K562 (cell line): Measurements from ENCODE around the gene ZBTB46. TPM values are rescaled to one million over a fixed set of nuclear protein-coding genes. Genes with fewer than 3 reads are reported as not detected.

Experiments
- BMI1 ChIP-seq: fragments of 150-350 bp; IDR thresholded peaks from 2 replicates; pipeline ENCODE4 v1.6.1; 2014; ENCODE audit warnings: low read length
- DPF2 ChIP-seq: fragments of 450-650 bp; IDR thresholded peaks from 2 replicates; pipeline ENCODE4 v1.6.1; 2016
- ERF ChIP-seq: fragments of 450-650 bp; formaldehyde crosslinking; IDR thresholded peaks from 2 replicates; pipeline ENCODE4 v1.4.0; 2020; ENCODE audit warnings: mild to moderate bottlenecking, mixed read lengths
- HDAC6 ChIP-seq: IDR thresholded peaks from 2 replicates; pipeline ENCODE4 v1.6.1; 2012; ENCODE audit warnings: low read depth, mild to moderate bottlenecking, control low read depth, inconsistent platforms, low read length, moderate library complexity
- KAT7 ChIP-seq: sonication (generic); formaldehyde crosslinking; IDR thresholded peaks from 2 replicates; pipeline ENCODE4 v1.8.0; 2022; ENCODE audit warnings: missing genetic modification reagents, mild to moderate bottlenecking, borderline replicate concordance
- KLF6 ChIP-seq: fragments of 250-450 bp; sonication (Bioruptor Pico); IDR thresholded peaks from 2 replicates; pipeline ENCODE4 v1.4.0; 2020; ENCODE audit warnings: mild to moderate bottlenecking, moderate library complexity, borderline replicate concordance
- MAX ChIP-seq: sonication (generic); formaldehyde crosslinking; IDR thresholded peaks from 2 replicates; pipeline ENCODE4 v1.9.0; 2022; ENCODE audit warnings: mild to moderate bottlenecking, missing genetic modification reagents
- MLX ChIP-seq, 2 experiments: fragments of 450-650 bp in 1 of 2; sonication (generic) in 1 of 2; formaldehyde crosslinking; conservative IDR thresholded peaks; 2 replicates each; pipeline versions ENCODE4 v1.4.0 to v1.8.1; 2020 to 2022; ENCODE audit warnings: mild to moderate bottlenecking in 1 of 2, missing genetic modification reagents in 1 of 2
- MTA3 ChIP-seq: fragments of 450-650 bp; formaldehyde crosslinking; IDR thresholded peaks from 2 replicates; pipeline ENCODE4 v1.6.1; 2017; ENCODE audit warnings: mild to moderate bottlenecking, borderline replicate concordance
- NCOA6 ChIP-seq: fragments of 450-650 bp; IDR thresholded peaks from 2 replicates; pipeline ENCODE4 v1.6.1; 2017; ENCODE audit warnings: mild to moderate bottlenecking
- PCBP1 ChIP-seq: fragments of 200-400 bp; formaldehyde crosslinking; IDR thresholded peaks from 2 replicates; pipeline ENCODE4 v1.6.1; 2018; ENCODE audit warnings: mild to moderate bottlenecking, low read depth, low read length; ENCODE audit not compliant: poor library complexity, severe bottlenecking
- RB1 ChIP-seq: fragments of 450-650 bp; IDR thresholded peaks from 2 replicates; pipeline ENCODE4 v1.6.1; 2017; ENCODE audit warnings: low read depth, mild to moderate bottlenecking
- TCF15 ChIP-seq: fragments of 250-450 bp; sonication (Bioruptor Pico); IDR thresholded peaks from 2 replicates; pipeline ENCODE4 v1.8.0; 2022; ENCODE audit warnings: moderate library complexity, mild to moderate bottlenecking, inconsistent platforms
- TGIF2 ChIP-seq: sonication (generic); formaldehyde crosslinking; IDR thresholded peaks from 2 replicates; pipeline ENCODE4 v1.8.1; 2022; ENCODE audit warnings: mild to moderate bottlenecking, missing genetic modification reagents, moderate library complexity
- THRA ChIP-seq: fragments of 450-650 bp; IDR thresholded peaks from 2 replicates; pipeline ENCODE4 v1.6.1; 2017; ENCODE audit warnings: mild to moderate bottlenecking, moderate library complexity
- U2AF2 ChIP-seq: fragments of 200-400 bp; formaldehyde crosslinking; optimal IDR thresholded peaks from 2 replicates; pipeline ENCODE3; 2017; ENCODE audit warnings: low read depth, mild to moderate bottlenecking, low read length
- ZBTB9 ChIP-seq: fragments of 450-650 bp; formaldehyde crosslinking; IDR thresholded peaks from 2 replicates; pipeline ENCODE4 v1.4.0; 2020; ENCODE audit warnings: mild to moderate bottlenecking, moderate library complexity
- ZMIZ1 ChIP-seq, 2 experiments: fragments of 150-350 bp in 1 of 2; IDR thresholded peaks; 2 replicates each; pipeline ENCODE4 v1.6.1; 2012 to 2016; ENCODE audit warnings: low read depth in 2 of 2, low read length in 2 of 2, mild to moderate bottlenecking in 1 of 2, moderate library complexity in 1 of 2
- ZNF57 ChIP-seq: fragments of 450-650 bp; formaldehyde crosslinking; IDR thresholded peaks from 2 replicates; pipeline ENCODE4 v1.4.0; 2020; ENCODE audit warnings: mild to moderate bottlenecking, moderate library complexity
- polyA plus RNA-seq, 8 experiments: library from polyadenylated mRNA; depleted of rRNA in 4 of 8; stranded (reverse) in 5 of 8; unstranded in 3 of 8; fragments of >200 nt; fragmentation: Nextera tagmentation in 2 of 8; fragmentation: Illumina TruSeq in 1 of 8; extraction: Ambion mirVana in 2 of 8; extraction: Trizol in 1 of 8; gene quantifications; 2 replicates each; pipeline versions ENCODE4 v1.2.1 to v1.2.3, GENCODE V29; 2011 to 2014; ENCODE audit warnings: inconsistent platforms in 1 of 8, missing spikeins in 1 of 8
- total RNA-seq, 7 experiments: library from RNA; depleted of rRNA in 6 of 7; stranded (reverse); fragments of >200 nt in 6 of 7; fragmentation: Illumina TruSeq in 2 of 7; extraction: Trizol in 2 of 7; gene quantifications; 2 replicates each; pipeline versions ENCODE4 v1.2.1 to v1.2.3, GENCODE V29; 2011 to 2021; ENCODE audit warnings: low replicate concordance in 1 of 7

The ZBTB46 gene
- total and polyA plus RNA-seq, 9 of the 15 experiments (the other 6 are each of a cell fraction or from before 2014, with no cell fraction given), result 0.29 to 4.1 (median 1.1) TPM

GRCh38 chr20:63739130-63740069 is 91.7 kb downstream of the ZBTB46 start, which contains the start of gene SLC2A4RG (continued):
- TF ChIP-seq ZMIZ1 (IDR thresholded peaks at IDR 0.05; ENCODE audit: low read depth in 2 of 2, low read length in 2 of 2), result no peak
- TF ChIP-seq BMI1, result no peak
- TF ChIP-seq HDAC6, result no peak
- no peak for TF ChIP-seq ZNF57 (CRISPR knock-in tag)
- TF ChIP-seq TCF15, result no peak
- no peak for TF ChIP-seq NCOA6
- TF ChIP-seq RB1, result peak; percentile 76
- TF ChIP-seq THRA, result no peak
- peak; percentile 46; the same call in 1 of the 2 replicates for TF ChIP-seq ZBTB9 (CRISPR knock-in tag)
- peak; percentile 46; the same call in 1 of the 2 replicates for TF ChIP-seq MTA3
- 0 out of 2 replicates have a peak, but pooled peaks have one; percentile 38 for TF ChIP-seq KAT7 (CRISPR knock-in tag)
- no peak for TF ChIP-seq U2AF2
- TF ChIP-seq ERF (CRISPR knock-in tag), result peak; percentile 45; the same call in 1 of the 2 replicates
- no peak for TF ChIP-seq MLX (CRISPR knock-in tag; conservative IDR thresholded peaks at IDR 0.05)
- no peak for TF ChIP-seq PCBP1
- TF ChIP-seq KLF6 (CRISPR knock-in tag), result no peak
- TF ChIP-seq DPF2, result no peak
- TF ChIP-seq MAX (CRISPR knock-in tag), result no peak
- TF ChIP-seq TGIF2 (CRISPR knock-in tag), result no peak
